HG03064 (cell line): Measurements from ENCODE around the gene GJD3.
"Not testable (repeated sequence)": the region's sequence is repeated elsewhere in the genome, so short reads cannot be mapped to it uniquely, and the experiment has no call there.

ENCODE experiments used
- ATAC-seq: cut with Tn5 transposase; IDR thresholded peaks from one replicate; pipeline ENCODE4 v1.9.1; 2021; ENCODE audit warnings: low read depth; ENCODE audit not compliant: unreplicated experiment

GJD3 gene

GRCh38 chr17:40364121-40364861 lies at the start of gene GJD3:
GJD3 (minus strand) TSS chr17:40364737; CDS start chr17:40363815, 922 bp downstream.
- no peak for ATAC-seq

- ATAC-seq = not testable (repeated sequence)
These were observed 49.8 kb upstream of the GJD3 start for GRCh38 chr17:40414312-40414711.

GRCh38 chr17:40412880-40413279 lies 48.3 kb upstream of the GJD3 start:
- no peak for ATAC-seq

- ATAC-seq = no peak
These were observed 47.3 kb upstream of the GJD3 start for GRCh38 chr17:40411821-40412220.

GRCh38 chr17:40410082-40410481 lies 45.5 kb upstream of the GJD3 start:
- ATAC-seq = no peak

- ATAC-seq = not testable (repeated sequence)
These were observed 45.0 kb upstream of the GJD3 start for GRCh38 chr17:40409540-40409939.

- no peak for ATAC-seq
These were observed 42.9 kb upstream of the GJD3 start for GRCh38 chr17:40407460-40407859.

- ATAC-seq = no peak
These were observed 39.5 kb upstream of the GJD3 start for GRCh38 chr17:40404003-40404402.

- ATAC-seq = no peak
These were observed 38.1 kb upstream of the GJD3 start for GRCh38 chr17:40402668-40403067.

- no peak for ATAC-seq
These were observed 34.6 kb upstream of the GJD3 start for GRCh38 chr17:40399185-40399584.

GRCh38 chr17:40386555-40386954 lies 22.0 kb upstream of the GJD3 start:
- ATAC-seq = not testable (repeated sequence)

GRCh38 chr17:40382251-40382650 lies 17.7 kb upstream of the GJD3 start:
- ATAC-seq = no peak

GRCh38 chr17:40378966-40379365 lies 14.4 kb upstream of the GJD3 start:
- no peak for ATAC-seq

GRCh38 chr17:40377832-40378231 lies 13.3 kb upstream of the GJD3 start:
- ATAC-seq = no peak

- ATAC-seq = not testable (repeated sequence)
These were observed 12.0 kb upstream of the GJD3 start for GRCh38 chr17:40376541-40376940.

- ATAC-seq = not testable (repeated sequence)
These were observed 11.2 kb upstream of the GJD3 start for GRCh38 chr17:40375786-40376185.

- no peak for ATAC-seq
These were observed 10.4 kb upstream of the GJD3 start for GRCh38 chr17:40374821-40375498.

GRCh38 chr17:40373999-40374398 lies 9.5 kb upstream of the GJD3 start:
- no peak for ATAC-seq

GRCh38 chr17:40373324-40373723 lies 8.8 kb upstream of the GJD3 start:
- ATAC-seq = no peak

- not testable (repeated sequence) for ATAC-seq
These were observed 8.1 kb upstream of the GJD3 start for GRCh38 chr17:40372644-40373043.

GRCh38 chr17:40372031-40372430 lies 7.5 kb upstream of the GJD3 start:
- ATAC-seq = no peak
